HG03342 (cell line): ENCODE results near the gene MYEOV.

Experiments used
- ATAC-seq: cut with Tn5 transposase; IDR thresholded peaks from one replicate; pipeline ENCODE4 v1.9.1; 2021; ENCODE audit warnings: mild to moderate bottlenecking, moderate library complexity; ENCODE audit not compliant: unreplicated experiment

The MYEOV gene

GRCh38 chr11:69301081-69301454 is 7.1 kb downstream of the MYEOV start:
- no peak for ATAC-seq

DNA sequence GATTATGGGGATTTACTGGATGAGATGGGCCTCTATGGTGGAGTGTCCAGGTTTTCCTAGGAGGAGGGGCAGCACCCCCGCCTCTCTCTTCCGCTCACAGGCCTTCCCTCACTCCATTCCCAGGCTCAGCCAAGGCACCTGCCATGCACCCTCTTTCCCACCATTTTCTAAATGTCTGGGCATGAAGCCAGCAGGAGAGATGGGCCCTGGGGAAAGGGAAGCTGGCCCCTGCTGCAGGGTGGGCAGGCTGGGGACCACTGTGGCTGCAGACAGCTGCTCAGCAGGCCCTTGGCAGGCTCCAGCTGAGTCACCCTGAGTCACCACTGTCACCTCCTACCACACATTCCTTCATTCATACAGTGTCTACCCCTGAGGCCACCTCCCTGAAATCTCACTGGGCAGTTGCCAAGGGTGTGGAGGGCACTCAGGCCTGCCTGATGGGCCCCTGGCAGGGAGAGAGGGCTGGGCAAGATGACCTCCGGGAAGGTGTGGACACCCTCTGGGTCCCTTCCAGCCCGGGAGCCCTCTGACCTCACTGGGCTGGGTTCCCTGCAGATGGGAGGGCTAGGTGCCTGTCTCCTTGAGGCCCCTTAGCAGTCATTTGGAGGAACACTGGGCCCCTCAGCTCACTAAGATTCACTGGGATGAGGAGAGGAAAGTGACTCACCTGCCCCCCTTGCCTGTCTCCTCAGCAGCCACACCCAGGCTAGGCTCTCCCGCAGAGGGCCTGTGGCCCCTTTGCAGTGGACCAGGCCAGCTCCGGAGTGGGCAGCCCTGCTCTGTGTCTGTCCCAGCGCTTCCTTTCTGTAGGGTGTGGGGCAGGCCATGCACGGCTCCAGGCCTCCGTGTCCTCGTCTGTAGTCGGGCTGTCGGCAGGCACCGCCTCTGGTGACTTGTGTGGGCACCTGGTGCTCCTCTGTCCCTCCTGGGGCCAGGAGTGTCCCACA is 7.8 kb downstream of the MYEOV start:
- ATAC-seq, result no peak

GRCh38 chr11:69302447-69303020 is 8.6 kb downstream of the MYEOV start:
- ATAC-seq, result no peak

- ATAC-seq, result no peak
Observed at GRCh38 chr11:69303427-69303826, 9.5 kb downstream of the MYEOV start.

DNA sequence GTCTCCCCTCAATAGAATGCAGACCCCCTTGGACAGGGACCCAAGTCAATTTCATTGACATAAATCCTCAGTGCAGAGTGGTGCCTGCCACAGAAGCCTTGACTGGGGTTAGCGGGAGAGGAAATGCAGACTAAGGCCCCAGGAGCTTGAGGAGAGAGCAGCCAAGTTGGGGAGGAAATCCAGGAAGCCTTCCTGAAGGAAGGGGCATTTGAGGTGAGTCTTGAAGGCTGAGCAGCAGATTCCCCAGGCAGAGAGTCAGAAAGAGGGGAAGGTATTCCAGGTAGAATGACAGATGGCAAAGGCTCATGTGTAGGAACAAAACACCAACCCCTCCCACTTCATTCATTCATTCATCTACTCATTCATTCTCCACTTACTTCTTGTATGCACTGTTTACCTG is 10.3 kb downstream of the MYEOV start:
- no peak for ATAC-seq

DNA sequence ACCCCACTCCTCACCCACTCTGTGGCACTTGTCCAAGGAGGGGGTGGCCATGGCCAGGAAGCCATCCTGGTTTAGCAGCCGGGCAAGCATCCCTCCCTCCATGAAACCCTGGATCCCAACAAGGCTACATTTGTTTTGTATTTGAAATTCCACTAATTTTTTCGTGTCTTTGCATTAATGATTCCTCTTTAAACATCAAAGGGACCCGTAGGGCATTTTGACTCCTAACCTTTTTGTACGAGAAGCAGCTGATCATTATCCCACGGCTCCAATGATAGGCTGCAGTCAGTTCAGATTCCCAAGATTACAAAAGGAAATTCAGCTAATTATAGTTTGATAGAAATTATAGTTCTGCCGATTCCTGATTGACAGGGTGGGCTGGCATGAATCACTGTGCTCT is 10.7 kb downstream of the MYEOV start:
- ATAC-seq, result no peak

- no peak for ATAC-seq
Observed at GRCh38 chr11:69305885-69306540, 12.1 kb downstream of the MYEOV start.

GRCh38 chr11:69306821-69307220 is 12.9 kb downstream of the MYEOV start:
- no peak for ATAC-seq

DNA sequence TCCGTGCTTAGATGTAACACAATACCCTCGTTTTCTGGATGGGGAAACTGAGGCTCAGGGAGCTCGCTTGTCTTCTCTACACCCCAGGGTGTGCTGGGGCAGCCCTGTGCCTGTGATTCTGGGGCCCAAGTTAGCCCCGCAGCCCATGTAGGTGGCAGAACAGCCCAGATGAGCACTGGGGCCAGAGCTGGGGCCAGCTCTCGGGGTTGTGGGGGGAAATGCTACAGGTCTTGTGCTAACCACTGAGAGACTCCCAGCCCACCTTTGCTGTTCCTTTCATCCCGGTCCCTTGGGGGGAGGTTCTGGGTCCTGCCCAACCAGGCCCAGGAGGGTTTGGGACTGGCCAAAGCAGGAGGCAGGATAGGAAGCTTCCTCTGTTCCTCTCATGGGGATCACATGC is 13.5 kb downstream of the MYEOV start:
- ATAC-seq, result no peak

DNA sequence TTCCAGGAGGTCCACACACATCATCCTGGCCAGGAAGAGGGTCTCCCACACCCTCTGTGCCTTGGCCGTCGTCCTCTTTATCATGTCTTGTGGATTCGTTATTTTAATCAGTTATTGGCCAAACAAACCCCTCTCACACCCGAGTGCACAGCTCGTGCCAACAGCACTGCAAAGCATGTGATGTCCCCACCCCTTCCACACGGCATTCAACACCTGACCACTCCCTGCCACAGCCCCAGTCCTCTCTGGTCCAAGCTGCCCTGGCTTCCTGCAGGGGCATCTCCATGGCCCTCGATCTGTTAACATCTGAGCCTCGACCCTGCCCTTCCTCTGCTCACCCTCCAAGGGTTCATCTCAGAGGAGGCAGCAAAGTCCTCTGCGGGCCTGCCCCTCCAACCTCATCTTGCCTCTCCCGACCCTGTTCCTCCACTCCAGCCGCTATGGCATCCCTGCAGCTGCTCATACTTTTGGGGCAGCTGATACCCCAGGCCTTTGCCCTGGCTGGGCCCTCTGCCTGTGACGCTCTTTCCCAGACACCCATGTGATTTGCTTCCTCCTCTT is 14.0 kb downstream of the MYEOV start:
- ATAC-seq, result no peak

DNA sequence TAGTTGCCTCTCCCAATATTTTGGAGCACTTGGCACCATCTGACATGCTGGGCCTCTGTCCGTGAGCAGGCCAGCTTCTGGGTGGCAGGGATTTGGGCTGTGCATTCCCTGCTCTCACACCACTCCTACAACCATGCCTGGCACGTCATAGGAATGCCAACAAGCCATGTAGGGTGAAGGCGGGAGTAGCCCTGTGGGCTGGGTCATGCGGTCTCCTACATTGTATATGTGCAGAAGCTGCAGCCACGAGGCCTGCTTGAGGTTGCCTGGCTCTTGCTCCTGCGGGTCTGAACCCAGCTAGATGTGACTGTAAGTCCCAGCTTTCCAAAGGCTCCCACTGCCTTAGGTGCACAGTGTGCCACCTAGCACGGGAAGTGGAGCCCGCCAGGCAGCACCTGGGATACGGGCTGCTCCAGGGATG is 14.5 kb downstream of the MYEOV start:
- ATAC-seq, result no peak

DNA sequence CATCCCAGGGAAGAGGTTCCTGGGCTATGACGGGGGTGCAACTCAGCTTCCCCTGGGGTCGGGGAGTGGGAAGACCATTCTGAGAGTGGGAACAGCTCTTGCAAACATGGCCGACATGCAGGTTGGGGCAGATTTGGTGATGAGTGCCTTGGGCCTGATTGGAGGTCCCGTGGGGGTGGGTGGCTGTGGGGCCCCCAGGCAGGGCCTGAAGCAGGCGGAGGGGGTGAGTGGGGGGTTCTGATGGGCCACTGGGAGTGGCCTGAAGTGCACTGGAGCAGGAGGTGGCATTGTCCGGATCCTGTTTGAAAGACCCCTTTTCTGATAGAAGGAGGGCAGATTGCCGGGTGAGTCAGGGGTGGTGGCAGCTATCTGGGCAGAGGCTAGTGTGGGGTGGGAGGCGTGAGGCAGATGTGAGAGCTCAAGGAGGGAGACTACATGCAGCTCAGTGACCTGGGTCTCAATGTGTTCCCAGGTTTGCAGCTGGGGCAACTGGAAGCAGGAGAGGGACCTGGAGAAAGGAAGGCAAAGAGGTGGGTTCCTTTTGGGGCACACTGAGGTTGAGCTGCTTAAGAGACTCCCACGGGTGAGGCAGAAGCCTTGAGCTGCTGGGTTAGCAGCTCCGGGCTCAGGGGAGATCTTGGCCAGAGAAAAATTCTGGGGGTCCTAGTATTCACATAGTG is 15.1 kb downstream of the MYEOV start:
- ATAC-seq, result no peak

GRCh38 chr11:69309631-69310280 is 15.8 kb downstream of the MYEOV start:
- ATAC-seq, result no peak

DNA sequence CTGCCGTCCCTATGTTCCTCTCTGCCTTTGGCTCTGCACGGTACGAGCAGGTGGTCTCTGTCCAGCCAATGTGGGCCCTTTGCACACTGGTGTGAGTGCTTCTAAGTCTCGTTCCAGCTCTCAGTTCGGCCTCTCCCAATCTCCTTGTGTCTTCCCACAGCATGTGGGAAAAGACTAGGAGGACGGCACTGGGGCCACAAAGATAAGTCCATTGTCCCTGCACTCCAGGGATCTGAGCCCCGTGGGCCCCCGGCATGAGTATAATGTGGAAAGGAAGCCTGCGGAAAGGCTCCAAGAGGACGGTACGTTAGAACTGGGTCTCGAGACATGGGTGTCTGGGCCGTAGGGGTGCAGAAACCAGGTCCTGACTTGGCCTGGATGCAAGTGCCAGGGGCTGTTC is 16.4 kb downstream of the MYEOV start:
- ATAC-seq, result no peak

- no peak for ATAC-seq
Observed at GRCh38 chr11:69310934-69311766, 17.2 kb downstream of the MYEOV start.

DNA sequence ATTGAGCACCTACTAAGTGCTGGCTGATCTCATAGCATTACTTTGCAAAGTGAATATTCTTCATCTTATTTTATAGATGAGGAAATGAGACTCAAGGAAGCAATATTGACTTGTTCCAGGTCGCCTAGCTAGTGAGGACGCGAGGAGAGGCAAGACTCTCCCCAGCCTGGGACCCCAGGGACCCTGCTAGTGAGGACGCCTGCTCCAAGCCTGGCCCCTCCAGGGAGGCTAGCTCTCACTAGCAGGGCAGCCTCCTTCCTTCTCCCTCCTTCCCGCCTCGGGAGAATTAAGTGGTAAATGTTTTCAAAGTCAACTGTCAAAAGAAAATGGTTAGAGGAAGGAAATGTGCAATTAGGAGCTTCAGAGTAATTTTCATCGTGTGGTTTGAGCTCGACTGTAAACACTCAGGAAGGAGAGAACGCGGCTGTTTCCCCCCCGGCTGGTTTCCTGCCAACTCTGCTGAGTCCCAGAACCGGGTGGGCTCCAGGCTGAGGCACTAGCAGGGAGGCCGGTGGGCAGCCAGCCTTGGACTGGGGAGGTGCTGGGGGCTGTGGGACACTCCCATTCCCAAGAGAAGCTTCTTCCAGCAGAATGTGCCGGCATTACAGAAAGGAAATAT is 17.9 kb downstream of the MYEOV start:
- ATAC-seq, result no peak

DNA sequence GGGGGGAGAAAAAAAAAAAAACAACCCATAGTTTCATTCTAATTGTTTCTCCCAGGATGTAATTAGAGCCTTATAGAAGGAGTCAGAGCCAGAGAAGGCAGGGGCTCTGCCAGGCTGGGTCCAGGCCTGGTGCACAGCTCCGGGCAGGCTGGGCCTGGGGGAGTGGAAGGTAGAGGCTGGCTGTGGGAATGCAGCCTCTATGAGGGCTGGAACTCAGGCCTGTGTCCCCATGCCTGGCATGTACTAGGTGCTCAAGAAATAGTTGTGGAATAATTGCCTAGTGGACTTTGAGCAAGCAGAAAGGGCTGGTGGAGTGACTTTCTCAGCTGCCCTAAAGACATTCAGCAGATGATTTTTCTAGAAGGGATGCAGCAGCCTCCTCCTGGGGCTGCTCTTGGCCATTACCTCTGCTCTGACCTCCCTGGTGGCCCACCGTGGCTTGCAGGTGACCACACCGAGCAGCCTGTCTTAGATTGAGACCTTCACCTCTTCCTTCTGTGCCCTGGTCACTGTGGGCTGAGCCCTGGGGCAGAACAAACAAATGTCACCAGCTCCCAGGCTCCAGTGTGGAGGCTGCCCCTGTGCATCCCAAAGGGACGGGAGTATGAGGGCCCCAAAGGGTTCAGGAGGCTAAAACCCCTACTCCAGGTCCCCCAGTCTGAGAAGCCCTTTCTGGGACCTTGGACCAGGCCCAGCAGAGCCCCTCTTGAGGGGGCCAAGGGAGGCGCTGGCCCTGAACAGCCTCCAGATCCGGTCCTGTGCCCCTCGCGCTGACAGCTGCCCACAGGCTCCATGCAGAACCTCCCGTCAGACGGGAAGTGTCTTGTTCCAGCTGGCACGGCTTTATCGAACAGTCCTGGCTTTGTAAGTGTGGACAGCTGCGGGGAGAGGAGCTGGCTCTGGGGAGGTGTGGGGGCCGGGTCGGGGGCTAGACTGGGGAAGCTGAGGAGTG is 18.8 kb downstream of the MYEOV start:
- ATAC-seq, result no peak

- ATAC-seq, result no peak
Observed at GRCh38 chr11:69313992-69314391, 20.0 kb downstream of the MYEOV start.
